Panc1 (cell line): ENCODE data around the gene LIMS4.
"Not testable (repeated sequence)": the region's sequence is repeated elsewhere in the genome, so short reads cannot be mapped to it uniquely, and the experiment has no call there.

Experiments used
- POLR2AphosphoS5 ChIP-seq: IDR thresholded peaks from 2 replicates; pipeline ENCODE4 v1.6.1; 2012; ENCODE audit warnings: mild to moderate bottlenecking, low read depth, low read length, moderate library complexity
- REST ChIP-seq, 2 experiments: IDR thresholded peaks; 2 replicates each; pipeline ENCODE4 v1.6.1; 2011 to 2012; ENCODE audit warnings: low read depth in 2 of 2, control low read depth in 1 of 2, low read length in 1 of 2, mild to moderate bottlenecking in 1 of 2, moderate library complexity in 1 of 2; ENCODE audit not compliant: insufficient read depth in 1 of 2
- TF ChIP-seq, protein P1 (sequence below): fragments of 450-650 bp; IDR thresholded peaks from 2 replicates; pipeline ENCODE4 v1.5.1; 2017; ENCODE audit warnings: mild to moderate bottlenecking

DNA sequence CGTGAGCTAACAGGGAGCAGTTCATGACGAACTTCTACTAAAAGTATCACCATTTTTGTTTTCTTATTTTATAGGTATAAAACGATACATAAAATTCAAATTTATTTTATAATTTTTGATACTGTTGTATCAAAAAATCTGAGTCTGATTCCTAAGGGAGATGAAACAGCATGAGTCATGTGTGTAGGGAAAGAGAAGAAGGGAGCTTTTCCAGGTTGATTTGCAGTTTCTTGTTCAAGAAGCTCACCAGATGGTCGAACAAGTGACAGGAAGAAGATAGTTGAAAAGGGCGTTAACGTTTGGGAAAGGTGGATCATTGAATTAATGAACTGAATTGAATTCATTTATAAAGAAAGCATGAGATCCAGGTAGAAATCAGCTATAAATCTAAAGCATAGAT, 23.4 kb upstream of the LIMS4 start:
- TF ChIP-seq POLR2AphosphoS5; REST (IDR thresholded peaks at IDR 0.05; ENCODE audit: insufficient read depth in 1 of 2, low read depth in 2 of 2, low read length in 1 of 2): not testable (repeated sequence)
- TF ChIP-seq, protein P1, sequence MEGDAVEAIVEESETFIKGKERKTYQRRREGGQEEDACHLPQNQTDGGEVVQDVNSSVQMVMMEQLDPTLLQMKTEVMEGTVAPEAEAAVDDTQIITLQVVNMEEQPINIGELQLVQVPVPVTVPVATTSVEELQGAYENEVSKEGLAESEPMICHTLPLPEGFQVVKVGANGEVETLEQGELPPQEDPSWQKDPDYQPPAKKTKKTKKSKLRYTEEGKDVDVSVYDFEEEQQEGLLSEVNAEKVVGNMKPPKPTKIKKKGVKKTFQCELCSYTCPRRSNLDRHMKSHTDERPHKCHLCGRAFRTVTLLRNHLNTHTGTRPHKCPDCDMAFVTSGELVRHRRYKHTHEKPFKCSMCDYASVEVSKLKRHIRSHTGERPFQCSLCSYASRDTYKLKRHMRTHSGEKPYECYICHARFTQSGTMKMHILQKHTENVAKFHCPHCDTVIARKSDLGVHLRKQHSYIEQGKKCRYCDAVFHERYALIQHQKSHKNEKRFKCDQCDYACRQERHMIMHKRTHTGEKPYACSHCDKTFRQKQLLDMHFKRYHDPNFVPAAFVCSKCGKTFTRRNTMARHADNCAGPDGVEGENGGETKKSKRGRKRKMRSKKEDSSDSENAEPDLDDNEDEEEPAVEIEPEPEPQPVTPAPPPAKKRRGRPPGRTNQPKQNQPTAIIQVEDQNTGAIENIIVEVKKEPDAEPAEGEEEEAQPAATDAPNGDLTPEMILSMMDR = not testable (repeated sequence)
